ENCODE measurements around the gene LY86. TPM values are rescaled to one million over a fixed set of nuclear protein-coding genes. Genes with fewer than 3 reads are reported as not detected.

LY86 gene
- total RNA-seq, 2 experiments from 2014 or later, result 9.5 to 12.2 TPM

GRCh38 chr6:6592826-6593475, 4.4 kb downstream of the LY86 start:
- Mint-ChIP-seq H3K9me3 (peaks cover 18% of the 10 kb centered on the region), H3K27ac (peak overlapping the region; percentile 95), H3K4me3 (no peak overlapping the region), H3K4me1 (peaks cover 91% of the 10 kb centered on the region), H3K36me3 (ENCODE audit: low read depth) (peaks cover 60% of the 10 kb centered on the region), H3K27me3 (no peaks in the 10 kb centered on the region)
- POLR2A ChIA-PET, result no interaction called here
- DNase-seq, result no peak
- CTCF ChIA-PET, result interaction anchor here (0.9 to 2.0 kb wide), 5 partner anchors 9 to 30 kb away, joined by 3 to 9 read pairs (median 4); no protein-coding TSS in a partner anchor

- peaks cover 22% of the 10 kb centered on the region for H3K9me3 Mint-ChIP-seq
- peaks cover 63% of the 10 kb centered on the region for H3K36me3 Mint-ChIP-seq (ENCODE audit: low read depth)
- no peaks in the 10 kb centered on the region for H3K27me3 Mint-ChIP-seq
- H3K4me3 Mint-ChIP-seq, result no peak overlapping the region
- H3K27ac Mint-ChIP-seq, result peak overlapping the region; percentile 95
- ChIA-PET CTCF (interaction anchor here (1.3 to 2.0 kb wide), 3 partner anchors 11 to 29 kb away, joined by 3 to 9 read pairs (median 4); no protein-coding TSS in a partner anchor), POLR2A (no interaction called here)
- DNase-seq, result no peak
- peaks cover 87% of the 10 kb centered on the region for H3K4me1 Mint-ChIP-seq
Observed at GRCh38 chr6:6593867-6594468, 5.4 kb downstream of the LY86 start.

GRCh38 chr6:6595025-6595424, 6.5 kb downstream of the LY86 start:
- POLR2A ChIA-PET, result no interaction called here
- Mint-ChIP-seq H3K4me1 (peaks cover 88% of the 10 kb centered on the region), H3K36me3 (ENCODE audit: low read depth) (peaks cover 63% of the 10 kb centered on the region), H3K4me3 (no peak overlapping the region), H3K27me3 (no peaks in the 10 kb centered on the region), H3K27ac (no peak overlapping the region), H3K9me3 (peaks cover 22% of the 10 kb centered on the region)
- CTCF ChIA-PET, result no interaction called here
- DNase-seq, result no peak

GRCh38 chr6:6595952-6596351, 7.4 kb downstream of the LY86 start:
- H3K9me3 Mint-ChIP-seq, result peaks cover 25% of the 10 kb centered on the region
- ChIA-PET POLR2A (no interaction called here), CTCF (interaction anchor here (1.5 kb wide), 1 partner anchor 13 kb away, joined by 7 read pairs; no protein-coding TSS in a partner anchor)
- H3K36me3 Mint-ChIP-seq (ENCODE audit: low read depth), result peaks cover 61% of the 10 kb centered on the region
- no peaks in the 10 kb centered on the region for H3K27me3 Mint-ChIP-seq
- H3K4me1 Mint-ChIP-seq, result peaks cover 81% of the 10 kb centered on the region
- H3K27ac Mint-ChIP-seq, result peak overlapping the region; percentile 65
- H3K4me3 Mint-ChIP-seq, result no peak overlapping the region
- DNase-seq, result no peak

- no peaks in the 10 kb centered on the region for H3K27me3 Mint-ChIP-seq
- no peak overlapping the region for H3K4me3 Mint-ChIP-seq
- POLR2A ChIA-PET, result no interaction called here
- DNase-seq, result peak; percentile 41
- H3K27ac Mint-ChIP-seq, result peak overlapping the region; percentile 65
- peaks cover 57% of the 10 kb centered on the region for H3K36me3 Mint-ChIP-seq (ENCODE audit: low read depth)
- H3K9me3 Mint-ChIP-seq, result peaks cover 25% of the 10 kb centered on the region
- H3K4me1 Mint-ChIP-seq, result peaks cover 76% of the 10 kb centered on the region
- CTCF ChIA-PET, result interaction anchor here (0.8 to 1.5 kb wide), 2 partner anchors 12 to 14 kb away, joined by 4 to 7 read pairs; no protein-coding TSS in a partner anchor
Observed at GRCh38 chr6:6596529-6597328, 8.2 kb downstream of the LY86 start.

GRCh38 chr6:6597682-6598081, 9.2 kb downstream of the LY86 start:
- peaks cover 57% of the 10 kb centered on the region for H3K36me3 Mint-ChIP-seq (ENCODE audit: low read depth)
- H3K27ac Mint-ChIP-seq, result no peak overlapping the region
- ChIA-PET CTCF (interaction anchor here (0.8 kb wide), 1 partner anchor 13 kb away, joined by 4 read pairs; no protein-coding TSS in a partner anchor), POLR2A (no interaction called here)
- H3K4me1 Mint-ChIP-seq, result peaks cover 74% of the 10 kb centered on the region
- no peak overlapping the region for H3K4me3 Mint-ChIP-seq
- H3K9me3 Mint-ChIP-seq, result peaks cover 29% of the 10 kb centered on the region
- no peaks in the 10 kb centered on the region for H3K27me3 Mint-ChIP-seq
- DNase-seq, result no peak

GRCh38 chr6:6599468-6599873, 11.0 kb downstream of the LY86 start:
- no peaks in the 10 kb centered on the region for H3K27me3 Mint-ChIP-seq
- peaks cover 51% of the 10 kb centered on the region for H3K36me3 Mint-ChIP-seq (ENCODE audit: low read depth)
- peaks cover 65% of the 10 kb centered on the region for H3K4me1 Mint-ChIP-seq
- H3K9me3 Mint-ChIP-seq, result peaks cover 31% of the 10 kb centered on the region
- ChIA-PET CTCF (interaction anchor here (1.1 kb wide), 1 partner anchor 15 kb away, joined by 3 read pairs; no protein-coding TSS in a partner anchor), POLR2A (no interaction called here)
- peak overlapping the region; percentile 33 for H3K27ac Mint-ChIP-seq
- no peak for DNase-seq
- H3K4me3 Mint-ChIP-seq, result no peak overlapping the region

- Mint-ChIP-seq H3K27me3 (no peaks in the 10 kb centered on the region), H3K36me3 (ENCODE audit: low read depth) (peaks cover 52% of the 10 kb centered on the region), H3K4me1 (peaks cover 64% of the 10 kb centered on the region), H3K27ac (peak overlapping the region; percentile 46), H3K4me3 (no peak overlapping the region), H3K9me3 (peaks cover 35% of the 10 kb centered on the region)
- ChIA-PET POLR2A (no interaction called here), CTCF (interaction anchor here (0.6 to 2.1 kb wide), 3 partner anchors 10 to 1783 kb away, joined by 3 to 8 read pairs (median 3); no protein-coding TSS in a partner anchor)
- DNase-seq, result no peak
Observed at GRCh38 chr6:6600875-6601274, 12.4 kb downstream of the LY86 start.

- POLR2A ChIA-PET, result no interaction called here
- CTCF ChIA-PET, result interaction anchor here (1.3 to 1.5 kb wide), 2 partner anchors 9 to 12 kb away, joined by 4 to 5 read pairs; no protein-coding TSS in a partner anchor
- H3K27me3 Mint-ChIP-seq, result no peaks in the 10 kb centered on the region
- peaks cover 40% of the 10 kb centered on the region for H3K9me3 Mint-ChIP-seq
- peak overlapping the region; percentile 41 for H3K27ac Mint-ChIP-seq
- no peak for DNase-seq
- peaks cover 51% of the 10 kb centered on the region for H3K4me1 Mint-ChIP-seq
- H3K4me3 Mint-ChIP-seq, result no peak overlapping the region
- H3K36me3 Mint-ChIP-seq (ENCODE audit: low read depth), result peaks cover 52% of the 10 kb centered on the region
Observed at GRCh38 chr6:6602262-6602661, 13.7 kb downstream of the LY86 start.

GRCh38 chr6:6603317-6603716, 14.8 kb downstream of the LY86 start:
- peaks cover 56% of the 10 kb centered on the region for H3K36me3 Mint-ChIP-seq (ENCODE audit: low read depth)
- no peak overlapping the region for H3K27ac Mint-ChIP-seq
- DNase-seq, result no peak
- H3K9me3 Mint-ChIP-seq, result peaks cover 42% of the 10 kb centered on the region
- H3K4me3 Mint-ChIP-seq, result no peak overlapping the region
- ChIA-PET CTCF (interaction anchor here (1.3 to 3.0 kb wide), 3 partner anchors 10 to 22 kb away, joined by 3 to 9 read pairs (median 5); no protein-coding TSS in a partner anchor), POLR2A (no interaction called here)
- peaks cover 52% of the 10 kb centered on the region for H3K4me1 Mint-ChIP-seq
- H3K27me3 Mint-ChIP-seq, result no peaks in the 10 kb centered on the region

- no peak for DNase-seq
- ChIA-PET POLR2A (no interaction called here), CTCF (interaction anchor here (1.3 to 3.0 kb wide), 3 partner anchors 10 to 23 kb away, joined by 3 to 9 read pairs (median 5); no protein-coding TSS in a partner anchor)
- H3K36me3 Mint-ChIP-seq (ENCODE audit: low read depth), result peaks cover 55% of the 10 kb centered on the region
- H3K4me3 Mint-ChIP-seq, result no peak overlapping the region
- peaks cover 37% of the 10 kb centered on the region for H3K9me3 Mint-ChIP-seq
- H3K4me1 Mint-ChIP-seq, result peaks cover 53% of the 10 kb centered on the region
- H3K27me3 Mint-ChIP-seq, result no peaks in the 10 kb centered on the region
- no peak overlapping the region for H3K27ac Mint-ChIP-seq
Observed at GRCh38 chr6:6604015-6604414, 15.5 kb downstream of the LY86 start.

- Mint-ChIP-seq H3K27me3 (no peaks in the 10 kb centered on the region), H3K27ac (no peak overlapping the region), H3K4me3 (no peak overlapping the region), H3K9me3 (peaks cover 37% of the 10 kb centered on the region), H3K4me1 (peaks cover 54% of the 10 kb centered on the region), H3K36me3 (ENCODE audit: low read depth) (peaks cover 59% of the 10 kb centered on the region)
- POLR2A ChIA-PET, result interaction anchor here (0.6 kb wide), 1 partner anchor 22 kb away, joined by 6 read pairs; no protein-coding TSS in a partner anchor
- CTCF ChIA-PET, result interaction anchor here (0.7 to 3.0 kb wide), 3 partner anchors 11 to 1137 kb away, joined by 3 to 9 read pairs (median 3); no protein-coding TSS in a partner anchor
- no peak for DNase-seq
Observed at GRCh38 chr6:6604566-6604965, 16.0 kb downstream of the LY86 start.
